Body of pancreas (tissue), 4 donors: Measurements from ENCODE around the gene TPP1. TPM values are rescaled to one million over a fixed set of nuclear protein-coding genes. Genes with fewer than 3 reads are reported as not detected.

Source experiments
- ATAC-seq: fragments of 150-250 bp; one replicate; pipeline ENCODE4 v1.9.1; 2016
- DNase-seq, 4 donors: peaks; one replicate each; pipeline ENCODE4 v3.0.0-alpha.2; 2019
- H3K27ac ChIP-seq, 4 donors: fragments of 200-600 bp; sonication (generic); 1 replicate in 3 of 4; 2 replicates in 1 of 4; pipeline versions ENCODE4 v1.5.1 to v1.6.1; 2016 to 2019; ENCODE audit warnings: mild to moderate bottlenecking in 1 of 4, mixed read lengths in 1 of 4, moderate library complexity in 1 of 4
- H3K27me3 ChIP-seq, 2 donors: fragments of 200-600 bp; sonication (generic); one replicate each; pipeline ENCODE4 v1.6.0; 2016; ENCODE audit warnings: mild to moderate bottlenecking in 1 of 2
- H3K36me3 ChIP-seq, 2 donors: fragments of 200-600 bp; sonication (generic); replicated peaks in 1 of 2; 2 replicates each; pipeline ENCODE4 v1.5.1; 2016; ENCODE audit warnings: low read depth in 2 of 2; ENCODE audit not compliant: insufficient read depth in 1 of 2
- H3K4me1 ChIP-seq: fragments of 200-600 bp; sonication (generic); one replicate; pipeline ENCODE4 v1.6.0; 2016
- H3K4me3 ChIP-seq, 2 donors: fragments of 200-600 bp; sonication (generic); 1 replicate in 1 of 2; 2 replicates in 1 of 2; pipeline ENCODE4 v1.5.1; 2016 to 2019
- H3K9me3 ChIP-seq, 3 donors: fragments of 200-600 bp; sonication (generic); 1 replicate in 2 of 3; 2 replicates in 1 of 3; pipeline ENCODE4 v1.5.1; 2016
- CTCF ChIP-seq, 7 experiments: fragments of 450-650 bp in 4 of 7; fragments of 200-600 bp in 3 of 7; sonication (generic) in 3 of 7; IDR thresholded peaks; one replicate each; pipeline ENCODE4 v1.5.1; 2016 to 2019; ENCODE audit warnings: antibody characterized with exemption in 7 of 7
- POLR2A ChIP-seq, 3 donors: fragments of 450-650 bp; IDR thresholded peaks; one replicate each; pipeline ENCODE4 v1.6.1; 2016; ENCODE audit warnings: antibody characterized with exemption in 3 of 3, mild to moderate bottlenecking in 2 of 3
- WGBS, 2 donors: methylation state at CpG; one replicate each; pipeline ENCODE4 v1.1.5; 2017; 5-methylcytosine and 5-hydroxymethylcytosine counted together
- intact Hi-C: fragments of 100-400 bp; cut with DNase I; formaldehyde crosslinking; loops from one replicate; pipeline ENCODE4 v1.15.1; 2023
- total RNA-seq, 2 donors: library from RNA; depleted of rRNA; stranded (reverse); fragments of >200 nt; gene quantifications; one replicate each; pipeline ENCODE4 v1.1.0, GENCODE V29; 2016

The TPP1 gene
- total RNA-seq, 2 donors from 2014 or later = 20.8 TPM

DNA sequence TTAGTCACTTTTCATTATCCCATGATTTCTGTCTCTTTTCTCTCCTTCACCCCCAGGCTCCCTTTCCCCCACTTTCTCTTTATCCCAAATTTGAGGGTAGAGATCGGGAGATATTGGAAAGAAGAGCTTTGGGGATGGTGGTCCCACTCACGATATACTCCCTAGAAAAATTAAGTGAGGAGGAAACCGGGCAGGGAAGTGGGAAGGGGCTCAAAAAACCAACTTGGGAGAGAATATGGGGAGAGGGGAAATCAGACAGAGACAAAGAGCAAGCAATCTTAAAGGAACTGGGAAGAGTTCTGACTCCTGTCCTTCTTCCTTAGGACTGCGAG is 37.3 kb upstream of the TPP1 start:
- ATAC-seq = no peak
- Histone ChIP-seq H3K4me1 (peaks cover 12% of the 10 kb centered on the region), H3K27ac (no peak overlapping the region), H3K9me3 (no peaks in the 10 kb centered on the region), H3K4me3 (no peak overlapping the region), H3K27me3 (no peaks in the 10 kb centered on the region), H3K36me3 (no peaks in the 10 kb centered on the region)
- 67 to 77% methylated on average over 4 of the region's 4 CpGs for WGBS, 2 donors
- intact Hi-C loops = no loop called here
- no peak for DNase-seq
- TF ChIP-seq CTCF (IDR thresholded peaks at IDR 0.05) = no peak

GRCh38 chr11:6655790-6656583 is 36.8 kb upstream of the TPP1 start, which contains the start of gene DCHS1:
DCHS1 (minus strand) TSS chr11:6655809; CDS start chr11:6641613, 14,196 bp downstream.
- no peak for TF ChIP-seq POLR2A (IDR thresholded peaks at IDR 0.05)
- no peak for TF ChIP-seq CTCF (IDR thresholded peaks at IDR 0.05)
- peak within 1 kb of the TSS in 3 of 4 donors; percentile 13 to 36 (median 30) for H3K27ac ChIP-seq
- WGBS, 2 donors = 31 to 34% methylated on average over 27 to 30 of the region's 56 CpGs
- H3K27me3 ChIP-seq = no peaks in the 10 kb centered on the region
- no peak for ATAC-seq
- H3K4me3 ChIP-seq = no peak within 1 kb of the TSS
- intact Hi-C loops = no loop called here
- DNase-seq = no peak
- H3K4me1 ChIP-seq = peaks cover 12% of the 10 kb centered on the region
- H3K36me3 ChIP-seq = no peaks in the 10 kb centered on the region
- no peaks in the 10 kb centered on the region for H3K9me3 ChIP-seq

DNA sequence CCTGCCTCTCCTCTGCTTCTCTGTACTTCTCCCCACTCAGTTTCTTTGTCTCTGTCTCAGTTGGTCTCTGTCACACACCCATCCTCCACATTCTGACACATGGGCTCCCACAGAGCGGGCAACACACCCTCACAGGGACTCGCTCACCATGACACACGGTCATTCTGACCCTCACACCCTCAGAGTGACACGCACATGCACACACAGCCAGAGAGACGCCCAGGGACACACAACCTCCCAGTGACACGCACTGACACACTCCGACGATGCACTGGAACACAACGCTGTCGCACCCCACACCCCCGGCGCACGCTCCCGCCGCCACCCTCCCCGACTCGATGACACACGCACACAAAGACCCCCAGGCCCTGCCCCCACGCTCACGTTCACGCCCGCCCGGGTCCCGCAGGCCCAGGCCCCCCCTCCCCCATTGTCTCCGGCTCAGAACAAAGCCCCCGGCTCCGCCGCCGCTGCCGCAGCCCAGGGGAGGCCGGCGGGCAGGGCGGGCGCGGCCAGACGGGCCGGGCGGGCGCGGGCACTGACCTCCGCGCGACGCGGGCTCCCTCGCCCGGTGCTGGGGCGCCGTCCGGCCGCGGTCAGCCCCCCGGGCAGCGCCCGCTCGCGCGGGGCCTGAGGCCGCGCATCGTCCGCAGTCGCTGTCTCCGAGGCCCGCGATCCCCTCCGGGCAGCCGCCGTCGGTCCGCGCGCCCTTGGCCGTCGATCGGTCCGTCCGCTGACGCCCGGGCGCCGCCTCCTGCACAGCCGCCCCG is 36.0 kb upstream of the TPP1 start:
- DNase-seq = peak in 1 of 4 donors; percentile 20
- TF ChIP-seq CTCF (IDR thresholded peaks at IDR 0.05) (no peak), POLR2A (IDR thresholded peaks at IDR 0.05) (peak in 1 of 3 donors; percentile 17)
- peak overlapping the region in 3 of 4 donors; percentile 13 to 36 (median 30) for H3K27ac ChIP-seq
- no peaks in the 10 kb centered on the region for H3K27me3 ChIP-seq
- peak; percentile 56 for ATAC-seq
- intact Hi-C loops = no loop called here
- no peaks in the 10 kb centered on the region for H3K36me3 ChIP-seq
- H3K9me3 ChIP-seq = no peaks in the 10 kb centered on the region
- peaks cover 12% of the 10 kb centered on the region for H3K4me1 ChIP-seq
- WGBS, 2 donors = 8 to 17% methylated on average over 24 to 78 of the region's 84 CpGs
- no peak overlapping the region for H3K4me3 ChIP-seq

- 44 to 52% methylated on average over 7 to 9 of the region's 9 CpGs for WGBS, 2 donors
- peak; percentile 83 for ATAC-seq
Observed at GRCh38 chr11:6654281-6655019, 35.2 kb upstream of the TPP1 start.

More at GRCh38 chr11:6654281-6655019, 35.2 kb upstream of the TPP1 start:
- H3K27me3 ChIP-seq = no peaks in the 10 kb centered on the region
- peak overlapping the region in 3 of 4 donors; percentile 13 to 36 (median 30) for H3K27ac ChIP-seq
- H3K4me3 ChIP-seq = no peak overlapping the region
- DNase-seq = peak; percentile 51 to 67 (median 62)
- no peaks in the 10 kb centered on the region for H3K9me3 ChIP-seq
- intact Hi-C loops = no loop called here
- peaks cover 12% of the 10 kb centered on the region for H3K4me1 ChIP-seq
- no peaks in the 10 kb centered on the region for H3K36me3 ChIP-seq
- no peak for TF ChIP-seq POLR2A (IDR thresholded peaks at IDR 0.05)
- no peak for TF ChIP-seq CTCF (IDR thresholded peaks at IDR 0.05)
